Adrenal gland (tissue), 5 donors: ENCODE results near the gene ELAC1.

ENCODE experiments used
- POLR2A ChIP-seq, 2 donors: fragments of 450-650 bp; IDR thresholded peaks; one replicate each; pipeline ENCODE4 v1.6.1; 2017; ENCODE audit warnings: antibody characterized with exemption in 2 of 2, mild to moderate bottlenecking in 2 of 2, moderate library complexity in 1 of 2
- TF ChIP-seq, protein P1 (sequence below), 6 experiments: fragments of 450-650 bp in 4 of 6; fragments of 200-600 bp in 2 of 6; sonication (generic) in 1 of 6; IDR thresholded peaks; 1 replicate in 5 of 6; 2 replicates in 1 of 6; pipeline versions ENCODE4 v1.5.1 to v1.8.0; 2016 to 2021; ENCODE audit warnings: antibody characterized with exemption in 6 of 6, mild to moderate bottlenecking in 2 of 6, moderate library complexity in 1 of 6
- donor health status: DM: no; HTN: no; CAD: no.

DNA sequence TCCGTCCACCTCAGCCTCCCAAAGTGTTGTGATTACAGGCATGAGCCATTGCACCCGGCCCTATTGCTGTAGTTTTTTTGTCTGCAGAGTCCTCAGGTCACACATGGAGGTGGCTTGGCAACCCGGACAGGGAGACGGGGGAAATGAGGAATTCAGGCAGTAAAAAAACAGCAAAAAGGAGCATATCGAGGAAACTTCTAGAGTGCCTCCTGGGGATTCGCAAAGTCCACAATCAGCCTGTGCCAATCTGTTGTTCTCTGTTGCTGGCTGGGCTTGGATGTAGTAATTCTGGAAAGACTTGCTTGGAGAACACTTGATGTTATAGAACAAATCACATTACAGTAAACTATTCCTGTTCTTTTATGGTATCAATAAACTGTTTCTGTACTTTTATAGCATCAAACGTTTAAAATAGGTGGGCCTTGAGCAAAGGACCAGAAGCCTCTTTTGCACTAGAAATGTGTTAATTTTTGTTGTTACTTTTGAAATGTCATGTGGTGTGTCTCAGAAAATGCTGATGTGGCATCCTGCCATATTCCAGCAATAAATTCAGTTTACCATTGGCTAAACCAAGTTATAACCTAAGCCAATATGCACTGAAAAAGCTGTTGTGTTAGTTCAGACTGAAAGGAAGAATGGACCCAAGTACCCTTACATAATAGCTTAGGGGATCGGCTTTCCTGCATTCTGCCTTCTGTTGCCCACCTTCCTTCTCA, 14.4 kb downstream of the ELAC1 start:
- TF ChIP-seq POLR2A (IDR thresholded peaks at IDR 0.05) = no peak
- TF ChIP-seq, protein P1, sequence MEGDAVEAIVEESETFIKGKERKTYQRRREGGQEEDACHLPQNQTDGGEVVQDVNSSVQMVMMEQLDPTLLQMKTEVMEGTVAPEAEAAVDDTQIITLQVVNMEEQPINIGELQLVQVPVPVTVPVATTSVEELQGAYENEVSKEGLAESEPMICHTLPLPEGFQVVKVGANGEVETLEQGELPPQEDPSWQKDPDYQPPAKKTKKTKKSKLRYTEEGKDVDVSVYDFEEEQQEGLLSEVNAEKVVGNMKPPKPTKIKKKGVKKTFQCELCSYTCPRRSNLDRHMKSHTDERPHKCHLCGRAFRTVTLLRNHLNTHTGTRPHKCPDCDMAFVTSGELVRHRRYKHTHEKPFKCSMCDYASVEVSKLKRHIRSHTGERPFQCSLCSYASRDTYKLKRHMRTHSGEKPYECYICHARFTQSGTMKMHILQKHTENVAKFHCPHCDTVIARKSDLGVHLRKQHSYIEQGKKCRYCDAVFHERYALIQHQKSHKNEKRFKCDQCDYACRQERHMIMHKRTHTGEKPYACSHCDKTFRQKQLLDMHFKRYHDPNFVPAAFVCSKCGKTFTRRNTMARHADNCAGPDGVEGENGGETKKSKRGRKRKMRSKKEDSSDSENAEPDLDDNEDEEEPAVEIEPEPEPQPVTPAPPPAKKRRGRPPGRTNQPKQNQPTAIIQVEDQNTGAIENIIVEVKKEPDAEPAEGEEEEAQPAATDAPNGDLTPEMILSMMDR (IDR thresholded peaks at IDR 0.05) = no peak
